ENCODE data around the gene COL24A1.
A peak's percentile ranks its signal among the peaks of the same experiment; 100 is the strongest.
"Not testable (repeated sequence)": the region's sequence is repeated elsewhere in the genome, so short reads cannot be mapped to it uniquely, and the experiment has no call there.

The COL24A1 gene

DNA sequence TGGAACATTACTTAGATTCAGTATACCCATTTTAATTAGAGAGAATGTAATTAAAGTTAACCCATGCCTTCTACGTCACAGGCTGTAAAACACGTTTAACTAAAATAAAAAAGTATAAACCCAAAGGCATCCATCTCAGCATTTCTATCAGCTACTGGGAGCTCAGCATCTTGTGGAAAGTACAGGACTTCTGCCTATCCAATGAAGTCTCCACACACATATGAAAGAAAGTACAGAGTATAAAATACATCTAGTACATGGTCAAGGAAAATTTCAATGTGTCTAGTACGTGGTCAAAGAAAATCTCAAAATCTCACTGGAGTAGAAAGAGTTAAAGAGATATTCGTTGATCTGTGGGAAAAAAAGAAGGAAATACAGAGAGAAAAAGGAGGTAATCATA is 306.9 kb downstream of the COL24A1 start:
- in situ Hi-C loops (cut with MboI; ENCODE audit: low pct_unique_long_range_greater_than_20kb, low sequenced_read_pairs, unreplicated experiment) = no loop called here
- TF ChIP-seq, protein P1, sequence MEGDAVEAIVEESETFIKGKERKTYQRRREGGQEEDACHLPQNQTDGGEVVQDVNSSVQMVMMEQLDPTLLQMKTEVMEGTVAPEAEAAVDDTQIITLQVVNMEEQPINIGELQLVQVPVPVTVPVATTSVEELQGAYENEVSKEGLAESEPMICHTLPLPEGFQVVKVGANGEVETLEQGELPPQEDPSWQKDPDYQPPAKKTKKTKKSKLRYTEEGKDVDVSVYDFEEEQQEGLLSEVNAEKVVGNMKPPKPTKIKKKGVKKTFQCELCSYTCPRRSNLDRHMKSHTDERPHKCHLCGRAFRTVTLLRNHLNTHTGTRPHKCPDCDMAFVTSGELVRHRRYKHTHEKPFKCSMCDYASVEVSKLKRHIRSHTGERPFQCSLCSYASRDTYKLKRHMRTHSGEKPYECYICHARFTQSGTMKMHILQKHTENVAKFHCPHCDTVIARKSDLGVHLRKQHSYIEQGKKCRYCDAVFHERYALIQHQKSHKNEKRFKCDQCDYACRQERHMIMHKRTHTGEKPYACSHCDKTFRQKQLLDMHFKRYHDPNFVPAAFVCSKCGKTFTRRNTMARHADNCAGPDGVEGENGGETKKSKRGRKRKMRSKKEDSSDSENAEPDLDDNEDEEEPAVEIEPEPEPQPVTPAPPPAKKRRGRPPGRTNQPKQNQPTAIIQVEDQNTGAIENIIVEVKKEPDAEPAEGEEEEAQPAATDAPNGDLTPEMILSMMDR (IDR thresholded peaks at IDR 0.05; ENCODE audit: extremely low read depth, insufficient read depth, missing control alignments) = no peak
- no peak for DNase-seq (ENCODE audit: low spot score)

DNA sequence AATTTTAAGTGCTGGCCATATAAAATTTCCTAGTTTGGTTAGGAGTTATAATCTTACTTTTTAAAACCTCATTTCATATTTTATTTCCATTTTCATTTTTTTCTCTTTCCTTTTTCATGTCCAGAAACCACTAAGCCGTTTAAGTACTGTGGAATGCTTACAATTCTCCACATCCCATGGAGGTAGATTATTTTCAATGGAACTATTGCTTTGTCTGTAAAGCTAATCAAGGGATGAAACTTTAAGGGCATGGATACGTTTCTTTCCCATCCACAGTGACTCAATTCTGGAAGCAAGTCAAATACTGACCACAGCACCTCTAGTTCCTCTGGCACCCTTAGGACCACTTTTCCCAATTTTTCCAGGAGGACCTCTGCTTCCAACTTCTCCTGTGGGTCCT is 309.2 kb downstream of the COL24A1 start:
- TF ChIP-seq, protein P1 (IDR thresholded peaks at IDR 0.05; ENCODE audit: extremely low read depth, insufficient read depth, missing control alignments) = no peak
- no peak for DNase-seq (ENCODE audit: low spot score)
- in situ Hi-C loops (cut with MboI; ENCODE audit: low pct_unique_long_range_greater_than_20kb, low sequenced_read_pairs, unreplicated experiment) = no loop called here

DNA sequence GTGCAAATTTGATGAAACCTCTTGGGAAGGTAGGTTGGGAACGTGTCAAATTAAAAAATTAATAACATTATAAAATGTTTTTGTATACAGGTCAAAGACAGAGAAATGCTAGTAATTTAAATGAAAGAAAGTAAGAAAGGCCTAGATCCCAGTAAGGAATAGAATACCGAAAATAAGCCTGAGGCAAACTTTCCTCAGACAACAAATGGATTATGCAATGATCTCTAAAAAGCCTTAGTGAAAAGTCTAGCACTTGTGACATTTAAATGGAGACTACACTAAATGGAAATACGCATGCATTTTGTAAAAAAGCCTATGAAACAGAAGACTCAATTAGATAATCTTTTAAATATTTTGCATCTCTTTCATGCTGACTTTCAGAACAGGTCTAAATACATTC is 309.9 kb downstream of the COL24A1 start:
- in situ Hi-C loops (cut with MboI; ENCODE audit: low pct_unique_long_range_greater_than_20kb, low sequenced_read_pairs, unreplicated experiment) = no loop called here
- TF ChIP-seq, protein P1 (IDR thresholded peaks at IDR 0.05; ENCODE audit: extremely low read depth, insufficient read depth, missing control alignments) = no peak
- no peak for DNase-seq (ENCODE audit: low spot score)

DNA sequence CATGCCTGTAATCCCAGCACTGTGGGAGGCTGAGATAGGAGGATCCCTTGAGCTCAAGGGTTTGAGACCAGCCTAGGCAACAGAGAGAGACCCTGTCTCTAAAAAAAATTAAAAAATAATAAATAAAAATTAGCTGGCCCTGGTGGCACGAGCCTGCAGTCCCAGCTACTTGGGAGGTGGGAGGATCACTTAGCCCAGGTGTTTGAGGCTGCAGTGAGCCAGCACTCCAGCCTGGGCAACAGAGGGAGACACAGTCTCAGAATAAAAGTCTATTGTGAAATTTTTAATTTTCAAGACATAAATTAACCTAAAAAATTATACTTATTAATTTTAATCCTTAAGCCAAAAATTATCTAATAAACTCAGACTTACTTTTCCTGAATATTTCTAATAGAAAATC is 317.1 kb downstream of the COL24A1 start:
- TF ChIP-seq, protein P1 (IDR thresholded peaks at IDR 0.05; ENCODE audit: extremely low read depth, insufficient read depth, missing control alignments) = no peak
- in situ Hi-C loops (cut with MboI; ENCODE audit: low pct_unique_long_range_greater_than_20kb, low sequenced_read_pairs, unreplicated experiment) = no loop called here
- no peak for DNase-seq (ENCODE audit: low spot score)

GRCh38 chr1:85838238-85838637 is 318.3 kb downstream of the COL24A1 start:
- in situ Hi-C loops (cut with MboI; ENCODE audit: low pct_unique_long_range_greater_than_20kb, low sequenced_read_pairs, unreplicated experiment) = no loop called here
- TF ChIP-seq, protein P1 (IDR thresholded peaks at IDR 0.05; ENCODE audit: extremely low read depth, insufficient read depth, missing control alignments) = no peak
- peak; percentile 25 for DNase-seq (ENCODE audit: low spot score)

DNA sequence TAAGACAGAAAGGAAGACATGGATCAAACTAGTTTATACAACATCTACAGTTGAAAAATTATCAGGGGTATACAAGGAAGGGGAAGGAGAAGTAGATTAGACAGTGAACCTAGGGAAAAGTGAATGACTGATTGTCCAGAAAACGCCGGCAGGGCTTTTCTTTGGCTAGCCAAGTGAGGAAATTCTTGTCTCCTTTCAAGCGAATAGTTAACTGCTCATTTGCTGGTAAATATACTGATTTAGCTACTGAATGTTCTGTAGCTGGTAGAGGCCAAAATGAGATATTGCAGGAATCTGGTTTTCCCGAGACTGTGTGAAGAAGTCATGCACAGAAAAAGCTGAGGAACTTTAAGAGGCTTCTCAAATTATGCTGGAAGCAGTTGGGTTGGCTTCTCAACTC is 319.8 kb downstream of the COL24A1 start:
- TF ChIP-seq, protein P1 (IDR thresholded peaks at IDR 0.05; ENCODE audit: extremely low read depth, insufficient read depth, missing control alignments) = no peak
- in situ Hi-C loops (cut with MboI; ENCODE audit: low pct_unique_long_range_greater_than_20kb, low sequenced_read_pairs, unreplicated experiment) = no loop called here
- no peak for DNase-seq (ENCODE audit: low spot score)

GRCh38 chr1:85833165-85833564 is 323.4 kb downstream of the COL24A1 start:
- in situ Hi-C loops (cut with MboI; ENCODE audit: low pct_unique_long_range_greater_than_20kb, low sequenced_read_pairs, unreplicated experiment) = not testable (repeated sequence)

More at GRCh38 chr1:85833165-85833564, 323.4 kb downstream of the COL24A1 start:
- DNase-seq (ENCODE audit: low spot score) = not testable (repeated sequence)

Data from GM13977 (cell line).